SK-N-SH treated with all-trans-retinoic acid at 6 μM for 48 hours (cell line): ENCODE results near the gene TRIM24.
"Not testable (repeated sequence)": the region's sequence is repeated elsewhere in the genome, so short reads cannot be mapped to it uniquely, and the experiment has no call there.

ENCODE experiments used
- ATAC-seq: fragments of 200-7000 bp; cut with Tn5 transposase; 3 replicates; pipeline ENCODE4 v1.9.1; 2020; ENCODE audit warnings: mild to moderate bottlenecking, moderate library complexity
- BACH2 ChIP-seq: fragments of 250-450 bp; sonication (Bioruptor Pico); IDR thresholded peaks from 2 replicates; pipeline ENCODE4 v1.9.0; 2021; ENCODE audit warnings: mild to moderate bottlenecking, borderline replicate concordance
- CSDC2 ChIP-seq: fragments of 250-450 bp; sonication (Bioruptor Pico); IDR thresholded peaks from 2 replicates; pipeline ENCODE4 v1.5.0; 2020; ENCODE audit warnings: mild to moderate bottlenecking, moderate library complexity
- ISL1 ChIP-seq: fragments of 250-450 bp; sonication (Bioruptor Pico); IDR thresholded peaks from 2 replicates; pipeline ENCODE4 v2.1.2; 2022; ENCODE audit warnings: mild to moderate bottlenecking, moderate library complexity
- PPARA ChIP-seq: fragments of 250-450 bp; sonication (Bioruptor Pico); IDR thresholded peaks from 2 replicates; pipeline ENCODE4 v1.5.0; 2020; ENCODE audit warnings: mild to moderate bottlenecking, borderline replicate concordance
- RARB ChIP-seq: fragments of 250-450 bp; sonication (Bioruptor Pico); IDR thresholded peaks from 2 replicates; pipeline ENCODE4 v1.8.0; 2021; ENCODE audit warnings: mild to moderate bottlenecking, moderate library complexity
- SNAI2 ChIP-seq: fragments of 250-450 bp; sonication (Bioruptor Pico); IDR thresholded peaks from 2 replicates; pipeline ENCODE4 v1.5.0; 2020; ENCODE audit warnings: mild to moderate bottlenecking, moderate library complexity
- TCF4 ChIP-seq: fragments of 250-450 bp; sonication (Bioruptor Pico); IDR thresholded peaks from 2 replicates; pipeline ENCODE4 v1.8.0; 2021; ENCODE audit warnings: mild to moderate bottlenecking, moderate library complexity, borderline replicate concordance
- TSHZ2 ChIP-seq: fragments of 250-450 bp; sonication (Bioruptor Pico); IDR thresholded peaks from 2 replicates; pipeline ENCODE4 v1.5.0; 2020; ENCODE audit warnings: mild to moderate bottlenecking, moderate library complexity
- ZC3H10 ChIP-seq: fragments of 250-450 bp; sonication (Bioruptor Pico); IDR thresholded peaks from 2 replicates; pipeline ENCODE4 v1.5.1; 2021; ENCODE audit warnings: mild to moderate bottlenecking, moderate library complexity
- ZNF8 ChIP-seq: fragments of 450-650 bp; formaldehyde crosslinking; IDR thresholded peaks from 2 replicates; pipeline ENCODE4 v1.5.0; 2020; ENCODE audit warnings: mild to moderate bottlenecking, moderate library complexity
- TF ChIP-seq, protein P1 (sequence below): fragments of 250-450 bp; sonication (Bioruptor Pico); IDR thresholded peaks from 2 replicates; pipeline ENCODE4 v1.8.0; 2020; ENCODE audit warnings: mild to moderate bottlenecking, moderate library complexity, borderline replicate concordance
- TF ChIP-seq, protein P2 (sequence below): fragments of 250-450 bp; sonication (Bioruptor Pico); IDR thresholded peaks from 2 replicates; pipeline ENCODE4 v1.5.1; 2021; ENCODE audit warnings: mild to moderate bottlenecking, moderate library complexity
- TF ChIP-seq, protein P3 (sequence below): fragments of 250-450 bp; sonication (Bioruptor Pico); IDR thresholded peaks from 2 replicates; pipeline ENCODE4 v1.5.1; 2020; ENCODE audit warnings: low read depth, mild to moderate bottlenecking, moderate library complexity

TRIM24 gene

GRCh38 chr7:138492423-138492822 lies 32.4 kb downstream of the TRIM24 start (continued):
- TF ChIP-seq CSDC2 (CRISPR knock-in tag) (no peak), PPARA (CRISPR knock-in tag) (no peak)
- TF ChIP-seq, all 23 proteins: peak for 0

DNA sequence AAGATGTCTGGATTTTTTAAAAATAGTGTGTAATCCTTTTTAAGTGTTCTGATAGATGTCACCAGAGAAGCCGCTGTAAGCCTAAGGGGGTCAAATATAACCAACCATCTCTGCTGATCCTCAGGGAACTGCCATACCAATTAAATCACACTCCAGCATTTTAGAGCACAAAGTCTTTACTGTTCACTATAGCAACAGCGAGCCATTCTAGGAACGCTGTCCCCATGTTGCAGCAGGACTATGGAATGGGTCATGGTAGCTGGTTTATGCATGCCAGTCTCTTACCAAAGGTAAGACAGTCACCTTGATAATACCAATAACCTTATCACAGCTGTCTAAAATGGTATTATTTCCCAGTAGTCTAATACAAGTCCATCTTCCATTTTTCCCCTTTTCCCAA lies 33.5 kb downstream of the TRIM24 start:
- ATAC-seq: no peak
- TF ChIP-seq, protein P1, sequence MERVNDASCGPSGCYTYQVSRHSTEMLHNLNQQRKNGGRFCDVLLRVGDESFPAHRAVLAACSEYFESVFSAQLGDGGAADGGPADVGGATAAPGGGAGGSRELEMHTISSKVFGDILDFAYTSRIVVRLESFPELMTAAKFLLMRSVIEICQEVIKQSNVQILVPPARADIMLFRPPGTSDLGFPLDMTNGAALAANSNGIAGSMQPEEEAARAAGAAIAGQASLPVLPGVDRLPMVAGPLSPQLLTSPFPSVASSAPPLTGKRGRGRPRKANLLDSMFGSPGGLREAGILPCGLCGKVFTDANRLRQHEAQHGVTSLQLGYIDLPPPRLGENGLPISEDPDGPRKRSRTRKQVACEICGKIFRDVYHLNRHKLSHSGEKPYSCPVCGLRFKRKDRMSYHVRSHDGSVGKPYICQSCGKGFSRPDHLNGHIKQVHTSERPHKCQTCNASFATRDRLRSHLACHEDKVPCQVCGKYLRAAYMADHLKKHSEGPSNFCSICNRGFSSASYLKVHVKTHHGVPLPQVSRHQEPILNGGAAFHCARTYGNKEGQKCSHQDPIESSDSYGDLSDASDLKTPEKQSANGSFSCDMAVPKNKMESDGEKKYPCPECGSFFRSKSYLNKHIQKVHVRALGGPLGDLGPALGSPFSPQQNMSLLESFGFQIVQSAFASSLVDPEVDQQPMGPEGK (CRISPR knock-in tag): no peak

- no peak for ATAC-seq
- no peak for TF ChIP-seq TSHZ2 (CRISPR knock-in tag)
- no peak for TF ChIP-seq RARB (CRISPR knock-in tag)
- no peak for TF ChIP-seq BACH2
- TF ChIP-seq, protein P1 (CRISPR knock-in tag): no peak
- TF ChIP-seq PPARA (CRISPR knock-in tag): no peak
- TF ChIP-seq TCF4 (CRISPR knock-in tag): no peak
Observed at GRCh38 chr7:138495485-138495884, 35.4 kb downstream of the TRIM24 start.

GRCh38 chr7:138499340-138499739 lies 39.3 kb downstream of the TRIM24 start:
- no peak for TF ChIP-seq TSHZ2 (CRISPR knock-in tag)
- TF ChIP-seq, protein P1 (CRISPR knock-in tag): no peak
- TF ChIP-seq, protein P2, sequence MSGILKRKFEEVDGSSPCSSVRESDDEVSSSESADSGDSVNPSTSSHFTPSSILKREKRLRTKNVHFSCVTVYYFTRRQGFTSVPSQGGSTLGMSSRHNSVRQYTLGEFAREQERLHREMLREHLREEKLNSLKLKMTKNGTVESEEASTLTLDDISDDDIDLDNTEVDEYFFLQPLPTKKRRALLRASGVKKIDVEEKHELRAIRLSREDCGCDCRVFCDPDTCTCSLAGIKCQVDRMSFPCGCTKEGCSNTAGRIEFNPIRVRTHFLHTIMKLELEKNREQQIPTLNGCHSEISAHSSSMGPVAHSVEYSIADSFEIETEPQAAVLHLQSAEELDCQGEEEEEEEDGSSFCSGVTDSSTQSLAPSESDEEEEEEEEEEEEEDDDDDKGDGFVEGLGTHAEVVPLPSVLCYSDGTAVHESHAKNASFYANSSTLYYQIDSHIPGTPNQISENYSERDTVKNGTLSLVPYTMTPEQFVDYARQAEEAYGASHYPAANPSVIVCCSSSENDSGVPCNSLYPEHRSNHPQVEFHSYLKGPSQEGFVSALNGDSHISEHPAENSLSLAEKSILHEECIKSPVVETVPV (CRISPR knock-in tag): no peak
- no peak for TF ChIP-seq SNAI2 (CRISPR knock-in tag)
- no peak for TF ChIP-seq ZC3H10 (CRISPR knock-in tag)
- no peak for TF ChIP-seq PPARA (CRISPR knock-in tag)
- no peak for TF ChIP-seq CSDC2 (CRISPR knock-in tag)
- TF ChIP-seq, protein P3, sequence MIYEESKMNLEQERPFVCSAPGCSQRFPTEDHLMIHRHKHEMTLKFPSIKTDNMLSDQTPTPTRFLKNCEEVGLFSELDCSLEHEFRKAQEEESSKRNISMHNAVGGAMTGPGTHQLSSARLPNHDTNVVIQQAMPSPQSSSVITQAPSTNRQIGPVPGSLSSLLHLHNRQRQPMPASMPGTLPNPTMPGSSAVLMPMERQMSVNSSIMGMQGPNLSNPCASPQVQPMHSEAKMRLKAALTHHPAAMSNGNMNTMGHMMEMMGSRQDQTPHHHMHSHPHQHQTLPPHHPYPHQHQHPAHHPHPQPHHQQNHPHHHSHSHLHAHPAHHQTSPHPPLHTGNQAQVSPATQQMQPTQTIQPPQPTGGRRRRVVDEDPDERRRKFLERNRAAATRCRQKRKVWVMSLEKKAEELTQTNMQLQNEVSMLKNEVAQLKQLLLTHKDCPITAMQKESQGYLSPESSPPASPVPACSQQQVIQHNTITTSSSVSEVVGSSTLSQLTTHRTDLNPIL: no peak
- no peak for TF ChIP-seq ISL1 (CRISPR knock-in tag)
- TF ChIP-seq ZNF8 (CRISPR knock-in tag): no peak
- TF ChIP-seq, all 23 proteins: peak for 0
- no peak for ATAC-seq

- not testable (repeated sequence) for ATAC-seq
Observed at GRCh38 chr7:138500303-138500702, 40.2 kb downstream of the TRIM24 start.
